Activated CD8-positive, alpha-beta memory T cell treated with anti-CD3 and anti-CD28 coated beads for 36 hours (primary cell): ENCODE measurements around the gene AGR3. TPM values are rescaled to one million over a fixed set of nuclear protein-coding genes. Genes with fewer than 3 reads are reported as not detected.

ENCODE experiments used
- total RNA-seq, 2 experiments: library from RNA; stranded (reverse); gene quantifications; one replicate each; pipeline ENCODE4 v1.2.3, GENCODE V29; 2021

The AGR3 gene
- total RNA-seq, 2 experiments from 2014 or later = not detected

Other genes with a start within 250 kb of the AGR3 start
- 10 to 100 TPM; 10.2 to 11.0 TPM for gene ANKMY2, start 236.2 kb downstream of the AGR3 start, total RNA-seq
- gene BZW2, start 235.8 kb downstream of the AGR3 start, total RNA-seq = 100 to 1,000 TPM; 146 to 147 TPM
- under 1 TPM; 0.63 to 0.90 TPM for gene TSPAN13, start 128.2 kb downstream of the AGR3 start, total RNA-seq
- gene AGR2, start 77.0 kb downstream of the AGR3 start, total RNA-seq = not detected